HEK293 (cell line): ENCODE data around the gene GMDS.

Experiments used
- BCL11B ChIP-seq: fragments of 450-650 bp; formaldehyde crosslinking; IDR thresholded peaks from 2 replicates; pipeline ENCODE4 v1.5.1; 2016; ENCODE audit warnings: low read depth, missing biosample characterization, missing genetic modification characterization
- EGR2 ChIP-seq: fragments of 450-650 bp; formaldehyde crosslinking; IDR thresholded peaks from 2 replicates; pipeline ENCODE4 v1.5.1; 2016; ENCODE audit warnings: low read depth, missing biosample characterization, missing genetic modification characterization
- GLIS1 ChIP-seq: fragments of 450-650 bp; formaldehyde crosslinking; IDR thresholded peaks from 2 replicates; pipeline ENCODE4 v1.5.1; 2016; ENCODE audit warnings: missing biosample characterization, missing genetic modification characterization
- KLF8 ChIP-seq: fragments of 450-650 bp; formaldehyde crosslinking; IDR thresholded peaks from 2 replicates; pipeline ENCODE4 v1.5.1; 2016; ENCODE audit warnings: missing biosample characterization, missing genetic modification characterization
- SALL2 ChIP-seq: fragments of 450-650 bp; formaldehyde crosslinking; IDR thresholded peaks from 2 replicates; pipeline ENCODE4 v1.5.0; 2017; ENCODE audit warnings: missing biosample characterization, mild to moderate bottlenecking, missing genetic modification characterization, borderline replicate concordance
- SCRT2 ChIP-seq: fragments of 450-650 bp; formaldehyde crosslinking; IDR thresholded peaks from 2 replicates; pipeline ENCODE4 v1.5.1; 2016; ENCODE audit warnings: missing biosample characterization, missing genetic modification characterization
- SP2 ChIP-seq: fragments of 450-650 bp; formaldehyde crosslinking; IDR thresholded peaks from 2 replicates; pipeline ENCODE4 v1.5.1; 2016; ENCODE audit warnings: missing biosample characterization, missing genetic modification characterization
- ZBTB20 ChIP-seq: fragments of 450-650 bp; formaldehyde crosslinking; IDR thresholded peaks from 2 replicates; pipeline ENCODE4 v1.5.1; 2016; ENCODE audit warnings: missing biosample characterization, missing genetic modification characterization
- ZBTB8A ChIP-seq: fragments of 450-650 bp; formaldehyde crosslinking; IDR thresholded peaks from 2 replicates; pipeline ENCODE4 v1.5.1; 2016; ENCODE audit warnings: missing biosample characterization, missing genetic modification characterization
- ZFHX2 ChIP-seq: fragments of 450-650 bp; formaldehyde crosslinking; conservative IDR thresholded peaks from 2 replicates; pipeline ENCODE4 v1.5.1; 2016; ENCODE audit warnings: missing biosample characterization, missing genetic modification characterization
- ZNF121 ChIP-seq: fragments of 450-650 bp; formaldehyde crosslinking; IDR thresholded peaks from 2 replicates; pipeline ENCODE4 v1.5.1; 2016; ENCODE audit warnings: missing biosample characterization, missing genetic modification characterization
- ZNF133 ChIP-seq: fragments of 450-650 bp; formaldehyde crosslinking; IDR thresholded peaks from 2 replicates; pipeline ENCODE4 v1.5.1; 2016; ENCODE audit warnings: missing biosample characterization, missing genetic modification characterization
- ZNF211 ChIP-seq: fragments of 450-650 bp; formaldehyde crosslinking; IDR thresholded peaks from 2 replicates; pipeline ENCODE4 v1.5.1; 2016; ENCODE audit warnings: low read depth, missing biosample characterization, missing genetic modification characterization
- ZNF248 ChIP-seq: fragments of 450-650 bp; formaldehyde crosslinking; IDR thresholded peaks from 2 replicates; pipeline ENCODE4 v1.5.1; 2017; ENCODE audit warnings: missing biosample characterization, missing genetic modification characterization
- ZNF292 ChIP-seq: fragments of 450-650 bp; formaldehyde crosslinking; IDR thresholded peaks from 2 replicates; pipeline ENCODE4 v1.5.1; 2016; ENCODE audit warnings: low read depth, missing biosample characterization, missing genetic modification characterization, borderline replicate concordance
- ZNF366 ChIP-seq: fragments of 450-650 bp; formaldehyde crosslinking; conservative IDR thresholded peaks from 2 replicates; pipeline ENCODE4 v1.5.1; 2016; ENCODE audit warnings: missing biosample characterization, missing genetic modification characterization
- ZNF423 ChIP-seq: fragments of 450-650 bp; formaldehyde crosslinking; IDR thresholded peaks from 2 replicates; pipeline ENCODE4 v1.5.1; 2016; ENCODE audit warnings: missing biosample characterization, missing genetic modification characterization
- ZNF548 ChIP-seq: fragments of 450-650 bp; formaldehyde crosslinking; IDR thresholded peaks from 2 replicates; pipeline ENCODE4 v1.5.1; 2016; ENCODE audit warnings: missing biosample characterization, missing genetic modification characterization
- ZNF549 ChIP-seq: fragments of 450-650 bp; IDR thresholded peaks from 2 replicates; pipeline ENCODE4 v1.5.1; 2018; ENCODE audit warnings: missing biosample characterization, missing genetic modification characterization, mild to moderate bottlenecking, inconsistent platforms, moderate library complexity
- ZNF560 ChIP-seq: fragments of 450-650 bp; formaldehyde crosslinking; IDR thresholded peaks from 2 replicates; pipeline ENCODE4 v1.5.1; 2017; ENCODE audit warnings: missing biosample characterization, missing genetic modification characterization, borderline replicate concordance
- ZNF561 ChIP-seq: fragments of 450-650 bp; IDR thresholded peaks from 2 replicates; pipeline ENCODE4 v1.5.1; 2018; ENCODE audit warnings: missing biosample characterization, missing genetic modification characterization, borderline replicate concordance
- ZNF621 ChIP-seq: fragments of 450-650 bp; formaldehyde crosslinking; IDR thresholded peaks from 2 replicates; pipeline ENCODE4 v1.5.1; 2017; ENCODE audit warnings: missing biosample characterization, missing genetic modification characterization
- ZNF768 ChIP-seq: fragments of 450-650 bp; formaldehyde crosslinking; IDR thresholded peaks from 2 replicates; pipeline ENCODE4 v1.5.1; 2018; ENCODE audit warnings: missing biosample characterization, mild to moderate bottlenecking, missing genetic modification characterization
- ZNF791 ChIP-seq: fragments of 450-650 bp; formaldehyde crosslinking; IDR thresholded peaks from 2 replicates; pipeline ENCODE4 v1.5.1; 2016; ENCODE audit warnings: missing biosample characterization, missing genetic modification characterization
- ZNF792 ChIP-seq: fragments of 450-650 bp; formaldehyde crosslinking; IDR thresholded peaks from 2 replicates; pipeline ENCODE4 v1.5.1; 2016; ENCODE audit warnings: missing biosample characterization, missing genetic modification characterization
- ZNF837 ChIP-seq: fragments of 450-650 bp; formaldehyde crosslinking; IDR thresholded peaks from 2 replicates; pipeline ENCODE4 v1.5.1; 2016; ENCODE audit warnings: missing biosample characterization, missing genetic modification characterization
- ZNF843 ChIP-seq: fragments of 450-650 bp; formaldehyde crosslinking; IDR thresholded peaks from 2 replicates; pipeline ENCODE4 v1.5.1; 2016; ENCODE audit warnings: missing biosample characterization, missing genetic modification characterization
- ZSCAN30 ChIP-seq: fragments of 450-650 bp; IDR thresholded peaks from 2 replicates; pipeline ENCODE4 v1.5.1; 2018; ENCODE audit warnings: missing biosample characterization, mild to moderate bottlenecking, missing genetic modification characterization, moderate library complexity
- TF ChIP-seq, protein P1 (sequence below): fragments of 450-650 bp; formaldehyde crosslinking; IDR thresholded peaks from 2 replicates; pipeline ENCODE4 v1.5.1; 2016; ENCODE audit warnings: missing biosample characterization, missing genetic modification characterization
- TF ChIP-seq, protein P2 (sequence below): fragments of 450-650 bp; formaldehyde crosslinking; IDR thresholded peaks from 2 replicates; pipeline ENCODE4 v1.5.1; 2016; ENCODE audit warnings: missing biosample characterization, missing genetic modification characterization
- TF ChIP-seq, protein P3 (sequence below): fragments of 450-650 bp; formaldehyde crosslinking; IDR thresholded peaks from 2 replicates; pipeline ENCODE4 v1.5.1; 2016; ENCODE audit warnings: missing biosample characterization, missing genetic modification characterization
- TF ChIP-seq, protein P4 (sequence below): fragments of 450-650 bp; formaldehyde crosslinking; IDR thresholded peaks from 2 replicates; pipeline ENCODE4 v1.5.1; 2016; ENCODE audit warnings: missing biosample characterization, missing genetic modification characterization
- TF ChIP-seq, protein P5 (sequence below): fragments of 450-650 bp; formaldehyde crosslinking; optimal IDR thresholded peaks from 2 replicates; pipeline ENCODE3; 2016; ENCODE audit warnings: missing biosample characterization, mild to moderate bottlenecking, missing genetic modification characterization

The GMDS gene

DNA sequence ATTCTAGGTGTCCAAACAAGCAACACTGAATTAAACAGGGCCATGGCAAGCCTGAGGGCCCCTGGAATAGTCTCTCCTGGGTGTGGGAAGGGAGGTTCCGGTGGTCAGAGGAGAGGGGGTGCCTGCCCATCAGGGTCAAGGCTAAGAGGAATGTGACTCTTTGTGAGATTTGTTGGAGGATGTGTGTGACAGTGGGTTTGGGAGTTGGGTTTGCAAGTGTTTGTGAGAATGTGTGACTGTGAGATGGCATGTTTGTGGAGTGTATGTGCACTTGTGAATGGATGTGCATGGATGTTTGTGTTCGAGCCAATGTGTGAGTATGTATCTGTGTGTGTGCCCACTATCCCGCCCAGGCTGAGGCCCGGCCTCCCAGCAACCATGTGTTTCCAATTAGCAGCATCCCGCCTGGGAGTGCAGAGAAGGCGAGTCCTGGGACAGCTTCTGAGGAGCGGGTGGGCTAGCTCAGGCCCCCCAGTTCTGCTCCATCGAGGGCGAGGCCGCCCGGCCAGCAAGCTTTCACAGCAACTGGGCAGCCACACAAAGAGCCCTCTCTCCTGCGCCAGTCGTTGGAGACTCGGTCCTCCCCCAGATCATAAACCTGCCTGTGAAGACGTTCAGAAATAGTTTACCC is 623.1 kb downstream of the GMDS start (continued):
- no peak for TF ChIP-seq SALL2 (tag by site-specific recombination)
- no peak for TF ChIP-seq ZNF560 (tag by site-specific recombination)
- TF ChIP-seq GLIS1 (tag by site-specific recombination) = peak; percentile 45
- no peak for TF ChIP-seq ZNF121 (tag by site-specific recombination)
- TF ChIP-seq, protein P1, sequence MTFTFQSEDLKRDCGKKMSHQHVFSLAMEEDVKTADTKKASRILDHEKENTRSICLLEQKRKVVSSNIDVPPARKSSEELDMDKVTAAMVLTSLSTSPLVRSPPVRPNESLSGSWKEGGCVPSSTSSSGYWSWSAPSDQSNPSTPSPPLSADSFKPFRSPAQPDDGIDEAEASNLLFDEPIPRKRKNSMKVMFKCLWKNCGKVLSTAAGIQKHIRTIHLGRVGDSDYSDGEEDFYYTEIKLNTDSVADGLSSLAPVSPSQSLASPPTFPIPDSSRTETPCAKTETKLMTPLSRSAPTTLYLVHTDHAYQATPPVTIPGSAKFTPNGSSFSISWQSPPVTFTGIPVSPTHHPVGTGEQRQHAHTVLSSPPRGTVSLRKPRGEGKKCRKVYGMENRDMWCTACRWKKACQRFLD (tag by site-specific recombination) = no peak
- no peak for TF ChIP-seq ZNF768 (tag by site-specific recombination)
- TF ChIP-seq ZNF837 (tag by site-specific recombination) = peak; percentile 62; the same call in 1 of the 2 replicates
- TF ChIP-seq ZNF621 (tag by site-specific recombination) = no peak
- TF ChIP-seq ZNF549 = peak; percentile 96
- TF ChIP-seq, protein P2, sequence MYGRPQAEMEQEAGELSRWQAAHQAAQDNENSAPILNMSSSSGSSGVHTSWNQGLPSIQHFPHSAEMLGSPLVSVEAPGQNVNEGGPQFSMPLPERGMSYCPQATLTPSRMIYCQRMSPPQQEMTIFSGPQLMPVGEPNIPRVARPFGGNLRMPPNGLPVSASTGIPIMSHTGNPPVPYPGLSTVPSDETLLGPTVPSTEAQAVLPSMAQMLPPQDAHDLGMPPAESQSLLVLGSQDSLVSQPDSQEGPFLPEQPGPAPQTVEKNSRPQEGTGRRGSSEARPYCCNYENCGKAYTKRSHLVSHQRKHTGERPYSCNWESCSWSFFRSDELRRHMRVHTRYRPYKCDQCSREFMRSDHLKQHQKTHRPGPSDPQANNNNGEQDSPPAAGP (tag by site-specific recombination) = peak; percentile 82
- no peak for TF ChIP-seq ZNF133 (tag by site-specific recombination)
- peak; percentile 92 for TF ChIP-seq ZBTB20 (tag by site-specific recombination)
- TF ChIP-seq ZNF843 (tag by site-specific recombination) = no peak
- TF ChIP-seq KLF8 (tag by site-specific recombination) = no peak
- TF ChIP-seq, protein P3, sequence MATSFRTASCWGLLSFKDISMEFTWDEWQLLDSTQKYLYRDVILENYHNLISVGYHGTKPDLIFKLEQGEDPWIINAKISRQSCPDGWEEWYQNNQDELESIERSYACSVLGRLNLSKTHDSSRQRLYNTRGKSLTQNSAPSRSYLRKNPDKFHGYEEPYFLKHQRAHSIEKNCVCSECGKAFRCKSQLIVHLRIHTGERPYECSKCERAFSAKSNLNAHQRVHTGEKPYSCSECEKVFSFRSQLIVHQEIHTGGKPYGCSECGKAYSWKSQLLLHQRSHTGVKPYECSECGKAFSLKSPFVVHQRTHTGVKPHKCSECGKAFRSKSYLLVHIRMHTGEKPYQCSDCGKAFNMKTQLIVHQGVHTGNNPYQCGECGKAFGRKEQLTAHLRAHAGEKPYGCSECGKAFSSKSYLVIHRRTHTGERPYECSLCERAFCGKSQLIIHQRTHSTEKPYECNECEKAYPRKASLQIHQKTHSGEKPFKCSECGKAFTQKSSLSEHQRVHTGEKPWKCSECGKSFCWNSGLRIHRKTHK (tag by site-specific recombination) = no peak
- no peak for TF ChIP-seq ZNF548 (tag by site-specific recombination)
- TF ChIP-seq EGR2 (tag by site-specific recombination) = peak; percentile 65
- no peak for TF ChIP-seq SCRT2 (tag by site-specific recombination)
- TF ChIP-seq ZSCAN30 (tag by site-specific recombination) = 0 out of 2 replicates have a peak, but pooled peaks have one; percentile 33
- TF ChIP-seq ZBTB8A = peak; percentile 48; the same call in 1 of the 2 replicates
- TF ChIP-seq, protein P4, sequence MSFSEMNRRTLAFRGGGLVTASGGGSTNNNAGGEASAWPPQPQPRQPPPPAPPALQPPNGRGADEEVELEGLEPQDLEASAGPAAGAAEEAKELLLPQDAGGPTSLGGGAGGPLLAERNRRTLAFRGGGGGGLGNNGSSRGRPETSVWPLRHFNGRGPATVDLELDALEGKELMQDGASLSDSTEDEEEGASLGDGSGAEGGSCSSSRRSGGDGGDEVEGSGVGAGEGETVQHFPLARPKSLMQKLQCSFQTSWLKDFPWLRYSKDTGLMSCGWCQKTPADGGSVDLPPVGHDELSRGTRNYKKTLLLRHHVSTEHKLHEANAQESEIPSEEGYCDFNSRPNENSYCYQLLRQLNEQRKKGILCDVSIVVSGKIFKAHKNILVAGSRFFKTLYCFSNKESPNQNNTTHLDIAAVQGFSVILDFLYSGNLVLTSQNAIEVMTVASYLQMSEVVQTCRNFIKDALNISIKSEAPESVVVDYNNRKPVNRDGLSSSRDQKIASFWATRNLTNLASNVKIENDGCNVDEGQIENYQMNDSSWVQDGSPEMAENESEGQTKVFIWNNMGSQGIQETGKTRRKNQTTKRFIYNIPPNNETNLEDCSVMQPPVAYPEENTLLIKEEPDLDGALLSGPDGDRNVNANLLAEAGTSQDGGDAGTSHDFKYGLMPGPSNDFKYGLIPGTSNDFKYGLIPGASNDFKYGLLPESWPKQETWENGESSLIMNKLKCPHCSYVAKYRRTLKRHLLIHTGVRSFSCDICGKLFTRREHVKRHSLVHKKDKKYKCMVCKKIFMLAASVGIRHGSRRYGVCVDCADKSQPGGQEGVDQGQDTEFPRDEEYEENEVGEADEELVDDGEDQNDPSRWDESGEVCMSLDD = no peak
- TF ChIP-seq, protein P5, sequence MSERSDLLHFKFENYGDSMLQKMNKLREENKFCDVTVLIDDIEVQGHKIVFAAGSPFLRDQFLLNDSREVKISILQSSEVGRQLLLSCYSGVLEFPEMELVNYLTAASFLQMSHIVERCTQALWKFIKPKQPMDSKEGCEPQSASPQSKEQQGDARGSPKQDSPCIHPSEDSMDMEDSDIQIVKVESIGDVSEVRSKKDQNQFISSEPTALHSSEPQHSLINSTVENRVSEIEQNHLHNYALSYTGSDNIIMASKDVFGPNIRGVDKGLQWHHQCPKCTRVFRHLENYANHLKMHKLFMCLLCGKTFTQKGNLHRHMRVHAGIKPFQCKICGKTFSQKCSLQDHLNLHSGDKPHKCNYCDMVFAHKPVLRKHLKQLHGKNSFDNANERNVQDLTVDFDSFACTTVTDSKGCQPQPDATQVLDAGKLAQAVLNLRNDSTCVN (tag by site-specific recombination) = peak; percentile 13
- TF ChIP-seq SP2 = peak; percentile 53
- no peak for TF ChIP-seq ZNF292 (tag by site-specific recombination)
- TF ChIP-seq ZNF366 (tag by site-specific recombination) = no peak
- TF ChIP-seq ZNF791 (tag by site-specific recombination) = no peak
- peak; percentile 85 for TF ChIP-seq ZNF792 (tag by site-specific recombination)
- TF ChIP-seq ZNF248 (tag by site-specific recombination) = no peak
- TF ChIP-seq ZNF561 (tag by site-specific recombination) = 0 out of 2 replicates have a peak, but pooled peaks have one; percentile 19
- no peak for TF ChIP-seq ZNF423
- peak; percentile 55 for TF ChIP-seq ZFHX2
- no peak for TF ChIP-seq BCL11B (tag by site-specific recombination)
- no peak for TF ChIP-seq ZNF211
